ENCODE measurements around the gene DPM3. TPM values are rescaled to one million over a fixed set of nuclear protein-coding genes. Genes with fewer than 3 reads are reported as not detected.

DPM3 gene
- total and polyA plus RNA-seq, 9 of the 15 experiments (the other 6 are each of a cell fraction or from before 2014, with no cell fraction given): 3.7 to 120 (median 36.4) TPM

- no peak for TF ChIP-seq PATZ1 (CRISPR knock-in tag; IDR thresholded peaks at IDR 0.05; ENCODE audit: borderline replicate concordance)
- no peak for TF ChIP-seq ZNF354B (CRISPR knock-in tag; IDR thresholded peaks at IDR 0.05)
- TF ChIP-seq ATF7 (IDR thresholded peaks at IDR 0.05): peak; percentile 75
- TF ChIP-seq COPS2 (conservative IDR thresholded peaks at IDR 0.05): no peak
- TF ChIP-seq ZC3H8 (IDR thresholded peaks at IDR 0.05): no peak
- no peak for TF ChIP-seq NCOA1 (IDR thresholded peaks at IDR 0.05; ENCODE audit: low read depth)
- no peak for TF ChIP-seq CREBBP (IDR thresholded peaks at IDR 0.05; ENCODE audit: low read depth, low read length)
- TF ChIP-seq ZNF696 (CRISPR knock-in tag; conservative IDR thresholded peaks at IDR 0.05): no peak
- TF ChIP-seq ZBTB43 (CRISPR knock-in tag; IDR thresholded peaks at IDR 0.05): no peak
- TF ChIP-seq CEBPZ (IDR thresholded peaks at IDR 0.05; ENCODE audit: borderline replicate concordance, low read depth, low read length): no peak
- peak; percentile 67 for TF ChIP-seq HCFC1 (IDR thresholded peaks at IDR 0.05; ENCODE audit: low read depth, low read length)
- no peak for TF ChIP-seq KLF6 (CRISPR knock-in tag; IDR thresholded peaks at IDR 0.05; ENCODE audit: borderline replicate concordance)
- TF ChIP-seq SNIP1 (IDR thresholded peaks at IDR 0.05; ENCODE audit: low read depth): peak; percentile 29; the same call in 1 of the 2 replicates
- peak; percentile 72; the same call in 1 of the 2 replicates for TF ChIP-seq JUND (IDR thresholded peaks at IDR 0.05; ENCODE audit: borderline replicate concordance, low read depth, low read length)
- TF ChIP-seq JUND (tag; IDR thresholded peaks at IDR 0.05; ENCODE audit: borderline replicate concordance, low read depth, low read length): no peak; the same call in 2 of the 3 replicates
- TF ChIP-seq BMI1 (IDR thresholded peaks at IDR 0.05; ENCODE audit: low read length): no peak
- no peak for TF ChIP-seq DEAF1 (CRISPR knock-in tag; IDR thresholded peaks at IDR 0.05)
- peak; percentile 53; the same call in 1 of the 2 replicates for TF ChIP-seq TOE1 (IDR thresholded peaks at IDR 0.05; ENCODE audit: borderline replicate concordance)
- no peak for TF ChIP-seq TOE1 (CRISPR knock-in tag; IDR thresholded peaks at IDR 0.05; ENCODE audit: borderline replicate concordance, low read depth)
- no peak for TF ChIP-seq NUFIP1 (IDR thresholded peaks at IDR 0.05; ENCODE audit: partially characterized antibody)
These were observed 32.6 kb upstream of the DPM3 start, which contains the start of gene KRTCAP2 (continued) for GRCh38 chr1:155172732-155173477.

All from K562 (cell line).